A549 (cell line): ENCODE data around the gene ZCCHC10.

ENCODE experiments used
- CBX8 ChIP-seq: fragments of 200-600 bp; sonication (generic); IDR thresholded peaks from 2 replicates; pipeline ENCODE4 v1.6.1; 2016
- FOSB ChIP-seq: fragments of 250-450 bp; sonication (Bioruptor Pico); IDR thresholded peaks from 2 replicates; pipeline ENCODE4 v1.5.0; 2020; ENCODE audit warnings: mild to moderate bottlenecking, moderate library complexity
- JUN ChIP-seq, 2 experiments: fragments of >200 bp; sonication (Bioruptor Twin); formaldehyde crosslinking; IDR thresholded peaks; 2 replicates in 1 of 2; 3 replicates in 1 of 2; pipeline ENCODE4 v1.6.1; 2016 to 2017
- ZFP36 ChIP-seq: fragments of 450-650 bp; IDR thresholded peaks from 2 replicates; pipeline ENCODE4 v1.6.1; 2014; ENCODE audit warnings: borderline replicate concordance; ENCODE audit not compliant: partially characterized antibody
- ZNF302 ChIP-seq: fragments of 250-450 bp; sonication (Bioruptor Pico); IDR thresholded peaks from 2 replicates; pipeline ENCODE4 v1.9.0; 2021; ENCODE audit warnings: inconsistent platforms, mild to moderate bottlenecking, moderate library complexity
- TF ChIP-seq, protein P1 (sequence below): fragments of 150-350 bp; IDR thresholded peaks from 2 replicates; pipeline ENCODE4 v1.6.1; 2014; ENCODE audit warnings: low read depth, mild to moderate bottlenecking, low read length
- TF ChIP-seq, protein P2 (sequence below): fragments of >200 bp; sonication (Bioruptor Twin); formaldehyde crosslinking; IDR thresholded peaks from 3 replicates; pipeline ENCODE4 v1.5.1; 2016
- TF ChIP-seq, protein P3 (sequence below): fragments of 450-650 bp; IDR thresholded peaks from 2 replicates; pipeline ENCODE4 v1.6.1; 2014; ENCODE audit warnings: antibody characterized with exemption
- TF ChIP-seq, protein P4 (sequence below): fragments of 250-450 bp; sonication (Bioruptor Pico); IDR thresholded peaks from 2 replicates; pipeline ENCODE4 v1.5.0; 2021; ENCODE audit warnings: mild to moderate bottlenecking, moderate library complexity, borderline replicate concordance
- TF ChIP-seq, protein P5 (sequence below): IDR thresholded peaks from 2 replicates; pipeline ENCODE4 v1.6.1; 2012

DNA sequence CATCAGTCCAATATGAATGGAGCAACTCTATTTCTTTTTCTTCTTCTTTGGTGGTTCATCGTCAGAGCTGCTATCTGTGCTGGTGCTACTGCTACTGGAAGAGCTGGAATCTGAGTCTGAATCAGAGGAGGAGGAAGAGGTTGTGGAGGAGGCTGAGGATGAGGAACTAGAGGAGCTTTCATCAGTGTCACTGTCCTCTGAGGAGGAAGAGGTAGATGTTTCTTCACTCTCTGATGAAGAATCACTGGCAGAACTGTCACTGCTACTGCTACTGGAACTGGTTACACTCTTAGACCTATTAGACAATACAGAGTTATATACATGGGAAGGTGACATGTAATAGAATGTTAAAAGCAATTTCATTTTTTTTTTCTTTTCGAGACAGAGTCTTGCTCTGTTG lies 27.8 kb downstream of the ZCCHC10 start:
- TF ChIP-seq, protein P1, sequence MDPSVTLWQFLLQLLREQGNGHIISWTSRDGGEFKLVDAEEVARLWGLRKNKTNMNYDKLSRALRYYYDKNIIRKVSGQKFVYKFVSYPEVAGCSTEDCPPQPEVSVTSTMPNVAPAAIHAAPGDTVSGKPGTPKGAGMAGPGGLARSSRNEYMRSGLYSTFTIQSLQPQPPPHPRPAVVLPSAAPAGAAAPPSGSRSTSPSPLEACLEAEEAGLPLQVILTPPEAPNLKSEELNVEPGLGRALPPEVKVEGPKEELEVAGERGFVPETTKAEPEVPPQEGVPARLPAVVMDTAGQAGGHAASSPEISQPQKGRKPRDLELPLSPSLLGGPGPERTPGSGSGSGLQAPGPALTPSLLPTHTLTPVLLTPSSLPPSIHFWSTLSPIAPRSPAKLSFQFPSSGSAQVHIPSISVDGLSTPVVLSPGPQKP, result no peak
- no peak for TF ChIP-seq ZFP36
- TF ChIP-seq, protein P2, sequence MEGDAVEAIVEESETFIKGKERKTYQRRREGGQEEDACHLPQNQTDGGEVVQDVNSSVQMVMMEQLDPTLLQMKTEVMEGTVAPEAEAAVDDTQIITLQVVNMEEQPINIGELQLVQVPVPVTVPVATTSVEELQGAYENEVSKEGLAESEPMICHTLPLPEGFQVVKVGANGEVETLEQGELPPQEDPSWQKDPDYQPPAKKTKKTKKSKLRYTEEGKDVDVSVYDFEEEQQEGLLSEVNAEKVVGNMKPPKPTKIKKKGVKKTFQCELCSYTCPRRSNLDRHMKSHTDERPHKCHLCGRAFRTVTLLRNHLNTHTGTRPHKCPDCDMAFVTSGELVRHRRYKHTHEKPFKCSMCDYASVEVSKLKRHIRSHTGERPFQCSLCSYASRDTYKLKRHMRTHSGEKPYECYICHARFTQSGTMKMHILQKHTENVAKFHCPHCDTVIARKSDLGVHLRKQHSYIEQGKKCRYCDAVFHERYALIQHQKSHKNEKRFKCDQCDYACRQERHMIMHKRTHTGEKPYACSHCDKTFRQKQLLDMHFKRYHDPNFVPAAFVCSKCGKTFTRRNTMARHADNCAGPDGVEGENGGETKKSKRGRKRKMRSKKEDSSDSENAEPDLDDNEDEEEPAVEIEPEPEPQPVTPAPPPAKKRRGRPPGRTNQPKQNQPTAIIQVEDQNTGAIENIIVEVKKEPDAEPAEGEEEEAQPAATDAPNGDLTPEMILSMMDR, result no peak
- TF ChIP-seq, protein P3, sequence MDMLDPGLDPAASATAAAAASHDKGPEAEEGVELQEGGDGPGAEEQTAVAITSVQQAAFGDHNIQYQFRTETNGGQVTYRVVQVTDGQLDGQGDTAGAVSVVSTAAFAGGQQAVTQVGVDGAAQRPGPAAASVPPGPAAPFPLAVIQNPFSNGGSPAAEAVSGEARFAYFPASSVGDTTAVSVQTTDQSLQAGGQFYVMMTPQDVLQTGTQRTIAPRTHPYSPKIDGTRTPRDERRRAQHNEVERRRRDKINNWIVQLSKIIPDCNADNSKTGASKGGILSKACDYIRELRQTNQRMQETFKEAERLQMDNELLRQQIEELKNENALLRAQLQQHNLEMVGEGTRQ, result no peak
- no peak for TF ChIP-seq ZNF302 (CRISPR knock-in tag)
- no peak for TF ChIP-seq FOSB (CRISPR knock-in tag)
- TF ChIP-seq JUN (IDR thresholded peaks at IDR 0.05), result no peak
- TF ChIP-seq, protein P4, sequence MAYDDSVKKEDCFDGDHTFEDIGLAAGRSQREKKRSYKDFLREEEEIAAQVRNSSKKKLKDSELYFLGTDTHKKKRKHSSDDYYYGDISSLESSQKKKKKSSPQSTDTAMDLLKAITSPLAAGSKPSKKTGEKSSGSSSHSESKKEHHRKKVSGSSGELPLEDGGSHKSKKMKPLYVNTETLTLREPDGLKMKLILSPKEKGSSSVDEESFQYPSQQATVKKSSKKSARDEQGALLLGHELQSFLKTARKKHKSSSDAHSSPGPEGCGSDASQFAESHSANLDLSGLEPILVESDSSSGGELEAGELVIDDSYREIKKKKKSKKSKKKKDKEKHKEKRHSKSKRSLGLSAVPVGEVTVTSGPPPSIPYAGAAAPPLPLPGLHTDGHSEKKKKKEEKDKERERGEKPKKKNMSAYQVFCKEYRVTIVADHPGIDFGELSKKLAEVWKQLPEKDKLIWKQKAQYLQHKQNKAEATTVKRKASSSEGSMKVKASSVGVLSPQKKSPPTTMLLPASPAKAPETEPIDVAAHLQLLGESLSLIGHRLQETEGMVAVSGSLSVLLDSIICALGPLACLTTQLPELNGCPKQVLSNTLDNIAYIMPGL (CRISPR knock-in tag), result no peak
- TF ChIP-seq, protein P5, sequence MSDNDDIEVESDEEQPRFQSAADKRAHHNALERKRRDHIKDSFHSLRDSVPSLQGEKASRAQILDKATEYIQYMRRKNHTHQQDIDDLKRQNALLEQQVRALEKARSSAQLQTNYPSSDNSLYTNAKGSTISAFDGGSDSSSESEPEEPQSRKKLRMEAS, result no peak
- no peak for TF ChIP-seq CBX8
